ENCODE data around the gene ZDHHC11.
"Not testable (repeated sequence)": the region's sequence is repeated elsewhere in the genome, so short reads cannot be mapped to it uniquely, and the experiment has no call there.

Gene ZDHHC11

DNA sequence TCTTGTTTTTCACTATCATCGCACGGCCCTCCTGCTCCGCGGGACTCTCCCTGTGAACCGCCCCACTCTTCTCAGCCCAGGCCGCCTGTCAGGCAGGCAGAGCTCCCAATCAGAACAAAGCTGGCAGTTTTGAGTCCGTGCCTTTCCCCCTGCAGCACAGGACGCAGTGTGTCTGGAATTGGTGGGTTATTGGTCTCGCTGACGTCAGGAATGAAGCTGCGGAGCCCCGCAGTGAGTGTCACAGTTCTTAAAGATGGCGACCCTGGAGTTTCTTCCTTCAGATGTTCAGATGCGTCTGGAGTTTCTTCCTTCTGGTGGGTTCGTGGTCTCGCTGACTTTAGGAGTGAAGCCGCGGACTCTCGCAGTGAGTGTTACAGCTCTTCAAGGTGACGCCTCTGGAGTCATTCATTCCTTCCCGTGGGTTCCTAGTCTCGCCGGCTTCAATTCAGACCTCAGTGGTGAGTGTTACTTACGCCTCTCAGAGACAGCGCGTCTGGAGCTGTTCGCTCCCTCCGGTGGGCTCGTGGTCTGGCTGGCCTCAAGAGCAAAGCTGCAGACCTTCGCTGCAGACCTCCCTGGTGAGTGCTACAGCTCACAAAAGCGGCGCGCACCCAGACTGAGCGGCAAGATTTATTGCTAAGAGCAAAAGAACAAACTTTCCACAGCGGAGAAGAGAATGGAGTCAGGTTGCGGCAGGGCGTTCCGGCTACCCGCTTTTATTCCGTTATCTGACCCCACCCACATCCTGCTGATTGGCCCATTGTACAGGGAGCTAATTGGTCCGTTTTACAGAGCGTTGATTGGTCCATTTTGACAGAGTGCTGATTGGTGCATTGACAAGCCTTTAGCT is 73.7 kb downstream of the ZDHHC11 start:
- no peak for DNase-seq (ENCODE audit: low spot score)

DNA sequence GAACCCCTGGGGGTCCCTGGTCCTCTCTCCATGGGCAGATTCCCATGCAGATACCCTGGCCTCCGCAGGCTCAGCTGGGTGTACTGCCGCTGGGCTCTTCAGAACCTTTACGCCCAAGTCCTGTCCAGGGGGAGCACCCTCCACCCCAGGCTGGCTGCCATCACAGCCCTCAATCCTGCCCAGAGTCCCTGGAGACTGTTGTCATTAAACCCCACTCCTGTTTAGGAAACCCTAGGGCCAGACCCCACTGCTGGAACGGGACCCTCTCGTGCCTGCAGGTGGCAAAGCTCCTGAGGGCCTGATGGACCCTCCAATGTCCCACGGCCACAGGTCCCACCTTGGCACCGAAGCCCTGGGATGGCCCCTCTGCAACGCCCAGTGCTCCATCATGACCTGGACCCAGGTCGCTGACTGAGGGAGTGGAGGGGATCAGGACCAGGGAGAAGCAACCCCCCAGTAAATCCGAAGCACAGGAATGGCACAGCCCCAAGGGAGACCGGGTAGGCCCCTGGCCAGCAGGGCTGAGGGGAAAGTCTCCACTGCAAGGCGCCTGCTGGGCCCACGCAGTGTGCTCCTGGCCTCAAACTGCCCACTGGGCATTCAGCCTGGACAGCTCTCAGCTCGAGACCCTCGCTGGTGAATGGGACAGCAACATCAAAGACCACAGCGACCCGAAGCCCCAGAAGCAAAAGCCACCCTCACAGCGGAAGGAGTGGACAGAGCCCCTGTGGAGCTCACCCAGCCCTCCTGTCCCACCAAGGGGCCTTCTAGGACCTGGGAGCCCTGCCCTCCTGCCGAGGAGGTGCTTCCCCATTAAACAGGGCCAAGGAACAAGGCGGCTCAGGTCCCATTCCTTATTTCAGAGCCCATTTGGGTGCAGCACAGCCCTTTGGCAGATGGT is 74.6 kb downstream of the ZDHHC11 start:
- DNase-seq (ENCODE audit: low spot score): no peak

DNA sequence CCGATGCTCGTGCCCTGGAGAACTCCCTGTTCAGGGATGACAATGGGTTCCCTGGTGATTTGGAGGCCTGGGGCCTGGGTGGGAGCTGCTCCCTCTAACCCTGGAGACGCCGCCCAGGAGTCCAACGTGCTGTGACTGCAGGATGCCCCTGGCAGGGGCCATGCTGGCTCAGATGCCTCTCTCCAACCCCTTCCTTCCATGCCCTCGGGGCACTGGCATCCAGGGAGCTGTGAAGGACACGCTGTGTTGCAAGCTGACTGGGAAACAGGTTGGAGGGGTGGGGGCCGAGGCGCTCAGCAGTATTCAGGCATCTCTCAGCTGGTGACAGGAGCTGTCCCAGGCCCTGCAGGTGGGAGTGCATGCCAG is 75.2 kb downstream of the ZDHHC11 start:
- DNase-seq (ENCODE audit: low spot score): not testable (repeated sequence)

DNA sequence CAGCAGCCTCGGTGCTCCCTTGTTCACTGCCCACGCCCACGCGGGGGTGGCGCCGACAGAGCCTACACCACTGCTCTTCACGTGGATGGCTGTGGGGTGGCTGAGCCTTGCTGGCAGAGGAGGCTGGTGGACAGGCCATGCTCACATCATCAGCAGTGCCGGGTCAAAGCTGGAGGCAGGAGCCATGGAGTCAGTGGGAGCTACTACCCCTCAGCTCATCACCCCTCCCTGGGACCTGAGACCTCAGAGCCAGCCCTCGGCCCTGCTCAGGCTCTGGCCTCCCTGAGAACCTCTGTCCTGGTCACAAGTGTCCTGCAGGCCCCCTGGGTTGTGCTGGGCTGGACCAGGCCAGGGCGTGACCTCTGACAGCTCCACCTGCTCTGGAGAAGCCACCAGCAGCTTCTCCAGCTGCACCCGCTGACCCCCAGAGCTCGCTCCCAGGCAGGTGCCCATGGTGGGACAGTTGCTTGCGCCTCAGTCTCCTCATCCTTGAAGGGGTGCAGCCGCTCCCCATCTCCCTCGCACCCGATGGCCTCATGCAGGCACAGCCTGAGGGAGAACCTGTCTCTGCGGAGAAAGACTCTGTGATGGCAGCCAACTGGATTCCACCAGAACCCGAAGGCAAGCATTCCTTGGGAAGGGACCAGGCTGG is 75.8 kb downstream of the ZDHHC11 start:
- DNase-seq (ENCODE audit: low spot score): not testable (repeated sequence)

DNA sequence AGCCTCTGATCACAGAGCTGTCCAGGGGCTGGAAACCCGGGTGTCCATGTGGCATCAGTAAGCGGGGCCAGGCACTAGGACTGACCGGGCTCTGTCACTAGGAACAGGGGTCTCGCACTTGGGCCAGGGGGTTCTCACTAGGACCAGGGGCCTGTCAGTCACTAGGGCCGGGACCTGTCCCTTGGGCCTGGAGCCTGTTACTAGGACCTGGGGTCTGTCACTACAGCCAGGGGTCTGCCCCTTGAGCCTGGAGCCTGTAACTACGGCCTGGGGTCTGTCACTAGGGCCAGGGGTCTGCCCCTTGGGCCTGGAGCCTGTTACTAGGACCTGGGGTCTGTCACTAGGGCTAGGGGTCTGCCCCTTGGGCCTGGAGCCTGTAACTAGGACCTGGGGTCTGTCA is 76.5 kb downstream of the ZDHHC11 start:
- not testable (repeated sequence) for DNase-seq (ENCODE audit: low spot score)

DNA sequence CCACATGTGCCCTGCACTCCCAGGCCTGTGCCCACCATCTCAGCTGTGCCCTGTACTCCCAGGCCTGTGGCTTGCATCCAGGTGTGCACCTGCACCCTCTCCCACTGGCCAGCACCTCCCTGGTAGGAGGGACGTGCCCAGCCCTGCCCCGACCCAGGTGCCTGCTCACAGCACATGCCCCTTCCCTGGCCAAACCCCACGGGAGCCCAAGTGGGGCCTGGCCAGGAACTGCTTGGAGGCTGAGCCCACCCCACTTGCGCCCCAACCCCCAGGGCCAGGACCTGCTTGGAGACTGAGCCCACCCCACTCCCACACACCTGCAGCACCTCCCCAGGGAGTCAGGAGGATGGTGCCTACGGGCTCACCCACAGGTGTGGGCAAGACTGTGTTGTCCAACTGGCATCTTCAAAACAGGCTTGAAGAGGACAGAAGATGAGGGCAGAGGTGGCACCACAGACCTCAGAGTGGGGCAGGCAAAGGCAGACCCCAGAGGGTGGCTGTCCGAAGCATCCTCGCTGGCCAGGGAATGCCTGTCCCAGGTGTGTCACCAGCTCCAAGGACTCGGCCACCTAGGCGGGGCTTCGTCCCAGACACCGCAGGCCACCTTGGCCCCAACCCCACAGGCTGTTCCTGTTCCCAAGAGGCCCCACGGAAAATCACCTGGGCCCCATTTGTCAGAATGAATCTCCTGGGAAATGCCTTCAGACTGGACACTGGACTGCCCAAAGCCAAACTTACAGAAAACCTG is 77.1 kb downstream of the ZDHHC11 start:
- DNase-seq (ENCODE audit: low spot score): no peak

DNA sequence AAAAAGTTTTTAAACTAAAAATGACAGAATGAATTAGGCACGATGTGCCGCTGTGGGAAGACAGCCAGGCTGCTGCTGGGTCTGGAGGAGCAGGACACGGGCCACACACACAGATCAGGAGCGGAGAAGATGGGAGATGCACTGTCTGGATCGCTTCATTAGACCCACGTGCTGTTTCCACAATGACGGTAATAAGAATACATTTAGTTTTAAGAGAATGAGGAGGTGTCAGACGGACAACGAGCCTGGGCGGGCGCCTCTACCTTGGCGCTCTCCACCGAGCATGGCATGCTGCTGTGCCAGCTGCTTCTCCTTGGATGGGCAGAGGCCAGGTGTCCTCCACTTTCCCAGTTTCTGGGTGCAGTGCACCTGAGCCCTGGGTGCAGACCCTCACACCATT is 77.9 kb downstream of the ZDHHC11 start:
- DNase-seq (ENCODE audit: low spot score): not testable (repeated sequence)

DNA sequence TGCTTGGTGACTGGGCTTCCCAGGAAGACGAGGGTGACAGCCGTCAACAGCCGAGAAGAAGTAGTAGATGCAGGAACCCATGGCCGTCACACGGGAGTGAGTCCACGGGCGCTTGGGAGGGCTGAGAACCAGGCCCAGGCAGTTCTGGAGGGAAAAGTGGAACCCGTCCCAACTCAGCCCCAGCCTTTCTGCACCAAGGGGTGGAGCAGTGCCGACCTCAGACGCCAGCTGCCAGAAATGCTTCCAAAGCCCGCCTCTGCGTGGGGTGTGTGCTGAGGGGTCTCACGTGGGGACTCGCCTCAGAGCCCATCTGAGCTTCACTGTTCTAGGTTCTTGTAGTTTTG is 78.3 kb downstream of the ZDHHC11 start:
- not testable (repeated sequence) for DNase-seq (ENCODE audit: low spot score)

DNA sequence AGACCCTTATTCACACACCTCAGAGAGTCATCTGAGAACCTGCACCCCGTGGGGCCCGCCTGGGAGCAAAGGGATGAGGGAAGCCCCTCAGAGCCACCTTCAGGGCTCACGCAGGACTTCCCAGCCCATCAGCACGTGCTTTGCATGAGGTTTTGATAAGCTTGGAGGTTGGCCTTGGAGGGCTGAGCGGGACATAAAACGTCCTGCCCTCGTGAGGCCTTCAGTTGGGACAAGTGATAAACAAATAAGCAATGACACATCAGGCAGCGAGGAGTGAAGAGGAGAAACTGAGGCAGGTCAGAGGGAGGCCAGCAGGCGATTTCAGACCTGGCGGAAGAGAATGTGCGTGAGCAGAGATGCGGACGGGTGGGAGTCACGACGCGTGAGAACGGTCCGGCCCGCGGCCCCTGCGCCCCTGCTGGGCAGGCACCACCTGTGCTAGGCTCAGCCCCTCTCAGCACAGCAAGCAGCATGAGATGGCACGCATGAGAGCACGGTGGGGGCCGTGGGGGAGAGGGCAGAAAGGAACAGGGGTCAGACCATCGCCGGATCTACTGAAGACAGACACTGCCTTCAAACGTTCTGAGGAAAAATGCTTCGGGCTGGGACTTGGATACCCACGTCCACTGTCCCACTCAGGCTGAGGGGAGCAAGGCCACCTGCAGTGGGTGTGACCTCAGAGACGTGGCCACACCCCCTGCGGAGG is 78.8 kb downstream of the ZDHHC11 start:
- DNase-seq (ENCODE audit: low spot score): not testable (repeated sequence)

DNA sequence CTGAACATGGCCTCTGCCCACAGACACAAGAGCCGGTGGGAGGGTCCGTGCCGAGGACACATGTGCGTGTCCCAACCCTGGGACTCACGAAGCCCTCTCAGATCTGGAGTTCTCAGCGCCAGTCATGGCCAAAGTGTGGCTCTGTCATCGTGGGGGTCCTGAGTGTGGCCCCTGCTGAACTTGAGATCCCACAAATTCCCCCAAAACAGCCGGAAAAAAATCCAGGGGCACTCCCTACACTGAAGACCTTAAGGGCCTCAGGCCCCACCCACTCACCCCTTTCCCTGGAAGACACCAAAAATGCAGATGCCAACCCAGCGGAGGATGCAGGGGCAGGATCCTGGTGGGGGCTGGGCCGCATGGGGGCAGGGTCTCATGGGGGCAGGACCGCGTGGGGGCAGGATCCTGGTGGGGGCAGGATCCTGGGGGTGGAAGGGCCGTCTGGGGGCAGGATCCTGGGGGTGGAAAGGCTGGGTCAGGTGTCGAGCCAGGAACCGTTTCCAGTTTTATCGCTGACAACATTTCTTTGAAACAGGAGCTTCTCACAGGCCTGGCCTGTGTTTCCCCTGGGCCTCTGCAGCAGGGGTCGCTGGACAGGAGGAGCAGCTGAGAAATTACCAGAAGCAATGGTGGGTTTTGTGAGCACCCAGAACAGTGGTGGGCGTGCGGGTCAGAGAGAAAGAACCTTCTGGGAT is 79.6 kb downstream of the ZDHHC11 start:
- DNase-seq (ENCODE audit: low spot score): not testable (repeated sequence)

DNA sequence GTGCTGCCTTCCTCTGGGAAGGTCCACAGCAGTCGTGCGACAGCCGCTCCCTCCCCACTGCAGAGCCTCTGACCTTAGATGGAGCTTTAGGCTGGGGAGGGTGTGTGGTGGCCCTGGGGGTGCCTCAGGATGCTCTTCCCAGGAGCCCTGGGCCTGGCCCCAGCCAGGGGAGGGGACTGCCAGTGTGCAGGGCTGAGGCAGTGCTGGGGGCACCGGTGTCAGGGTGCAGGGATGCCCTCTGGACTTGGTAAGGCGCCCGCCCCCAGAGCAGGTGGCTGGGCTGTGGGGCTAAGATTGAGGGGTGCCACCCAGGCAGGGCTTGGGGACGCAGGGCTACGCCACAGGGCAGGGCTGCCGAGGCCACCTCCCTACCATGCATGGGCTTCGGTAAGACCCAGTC is 80.2 kb downstream of the ZDHHC11 start:
- not testable (repeated sequence) for DNase-seq (ENCODE audit: low spot score)

DNA sequence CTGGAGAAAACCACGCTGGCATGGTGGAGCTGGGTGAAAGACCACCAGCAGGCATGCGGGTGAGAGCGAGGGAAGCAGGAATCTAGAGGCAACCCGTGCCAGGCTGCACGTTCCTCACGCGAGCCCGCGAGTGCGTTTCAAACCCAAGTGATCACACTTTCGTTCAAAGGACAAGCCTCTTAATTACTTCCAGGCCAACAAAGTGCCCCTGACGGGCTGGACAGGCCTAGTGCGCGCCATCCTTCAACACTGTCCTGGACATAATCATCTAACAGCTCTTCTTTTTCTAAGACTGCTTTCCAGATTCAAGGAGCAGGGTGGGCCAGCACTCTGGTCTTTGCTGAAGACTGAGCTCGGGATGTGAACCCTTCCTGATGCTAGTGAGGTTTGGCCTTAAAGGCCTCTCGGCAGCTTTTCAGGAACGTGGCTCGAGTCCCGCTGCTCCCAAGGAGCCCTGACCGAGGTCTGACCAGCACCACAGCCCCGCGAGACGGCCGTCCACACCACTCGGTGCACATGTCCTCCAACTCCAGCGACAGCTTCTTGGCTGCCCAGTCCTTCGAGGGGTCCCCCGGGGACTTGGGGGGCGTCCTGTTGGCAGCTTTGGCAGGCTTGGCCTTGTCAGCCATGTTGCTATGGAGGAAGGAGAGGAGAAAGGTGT is 81.2 kb downstream of the ZDHHC11 start:
- not testable (repeated sequence) for DNase-seq (ENCODE audit: low spot score)

DNA sequence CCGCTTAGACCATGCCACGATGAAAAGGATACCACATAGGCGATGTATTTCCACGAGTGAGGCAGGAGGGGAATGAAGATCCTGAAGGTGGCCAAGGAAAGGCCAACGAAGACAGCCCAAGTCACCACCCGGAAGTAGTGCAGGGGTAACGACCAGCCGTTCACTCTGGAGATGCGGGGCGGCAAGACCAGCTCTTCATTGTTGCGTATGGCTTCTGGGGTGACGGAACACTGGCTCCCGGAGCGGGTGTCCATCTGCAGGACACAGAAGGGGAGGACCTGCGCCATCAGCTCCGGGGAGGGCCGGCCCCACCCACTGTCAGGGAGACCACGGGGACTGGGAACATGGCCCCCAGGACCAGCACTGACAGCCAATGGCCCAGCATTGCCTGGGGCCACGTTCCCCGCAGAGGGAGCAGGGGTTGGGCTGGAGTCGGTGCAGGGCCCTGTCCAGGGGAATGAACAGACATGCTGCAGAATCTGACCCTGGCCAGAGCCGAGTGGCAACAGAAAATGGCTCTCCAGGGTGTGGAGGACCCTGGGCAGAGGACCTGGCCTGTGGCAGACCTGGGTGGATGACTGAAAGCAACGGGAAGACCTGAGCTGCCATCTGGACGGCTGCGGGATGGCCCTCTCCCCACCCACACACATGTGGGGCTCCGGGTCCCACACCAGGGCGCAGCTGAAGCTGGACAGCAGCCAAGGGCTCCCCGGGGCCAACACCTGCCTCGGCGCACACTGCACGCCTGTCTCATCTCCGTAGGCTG is 83.9 kb downstream of the ZDHHC11 start:
- peak; percentile 10 for DNase-seq (ENCODE audit: low spot score)

DNA sequence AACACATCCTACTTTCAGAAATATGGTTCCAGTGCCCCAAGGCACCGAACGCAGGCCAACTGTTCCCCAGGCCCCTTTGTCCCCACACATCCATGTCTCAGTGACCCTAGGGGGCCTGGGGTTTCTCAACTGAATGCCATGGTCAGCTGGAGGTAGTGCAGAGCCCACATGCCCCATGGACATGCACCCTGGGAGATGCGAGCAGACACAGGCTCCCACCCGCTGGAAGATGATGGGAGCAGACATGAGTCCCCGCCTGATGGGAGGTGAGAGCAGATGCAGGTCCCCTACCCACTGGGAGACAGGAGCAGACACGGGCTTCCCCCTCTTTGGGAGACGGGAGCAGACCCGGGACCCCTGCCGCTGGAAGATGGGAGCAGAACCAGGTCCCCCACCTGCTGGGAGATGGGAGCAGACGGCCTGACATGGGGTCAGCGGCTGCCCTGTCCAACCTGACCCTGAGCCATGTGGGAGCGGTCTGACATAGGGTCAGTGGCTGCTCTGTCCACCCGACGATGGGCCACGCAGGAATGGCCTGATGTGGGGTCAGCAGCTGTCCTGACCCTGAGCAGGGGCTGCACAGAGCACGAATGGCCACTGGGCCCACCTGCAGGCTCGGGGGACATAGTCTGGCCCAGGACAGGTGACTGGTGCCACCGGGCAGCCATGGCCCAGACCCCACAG is 84.7 kb downstream of the ZDHHC11 start:
- peak; percentile 3 for DNase-seq (ENCODE audit: low spot score)

DNA sequence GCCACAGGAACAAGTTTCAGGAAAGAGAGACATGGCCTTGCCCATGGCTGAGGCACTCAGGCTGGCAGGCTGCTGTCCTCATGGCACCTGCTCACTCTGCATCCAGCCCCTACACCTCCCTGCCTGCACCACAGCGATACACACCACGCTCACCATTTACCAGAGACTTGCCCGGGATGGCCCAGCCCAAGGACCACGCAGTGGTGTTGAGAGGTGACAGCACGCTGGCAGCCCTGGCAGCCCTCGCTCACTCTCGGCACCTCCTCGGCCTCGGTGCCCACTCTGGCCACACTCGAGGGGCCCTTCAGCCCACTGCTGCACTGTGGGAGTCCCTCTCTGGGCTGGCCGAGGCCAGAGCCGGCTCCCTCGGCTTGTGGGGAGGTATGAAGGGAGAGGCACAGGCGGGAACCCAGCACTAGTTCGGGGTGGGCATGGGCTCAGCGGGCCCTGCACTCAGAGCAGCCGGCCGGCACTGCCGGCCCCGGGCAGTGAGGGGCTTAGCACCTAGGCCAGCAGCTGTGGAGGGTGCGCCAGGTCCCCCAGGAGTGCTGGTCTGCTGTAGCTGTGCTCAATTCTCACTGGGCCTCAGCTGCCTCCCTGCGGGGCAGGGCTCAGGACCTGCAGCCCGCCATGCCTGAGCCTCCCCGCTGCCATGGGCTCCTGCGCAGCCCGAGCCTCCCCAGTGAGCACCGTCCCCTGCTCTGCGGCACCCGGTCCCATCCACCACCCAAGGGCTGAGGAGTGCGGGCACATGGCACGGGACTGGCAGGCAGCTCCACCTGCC is 86.6 kb downstream of the ZDHHC11 start:
- no peak for DNase-seq (ENCODE audit: low spot score)

DNA sequence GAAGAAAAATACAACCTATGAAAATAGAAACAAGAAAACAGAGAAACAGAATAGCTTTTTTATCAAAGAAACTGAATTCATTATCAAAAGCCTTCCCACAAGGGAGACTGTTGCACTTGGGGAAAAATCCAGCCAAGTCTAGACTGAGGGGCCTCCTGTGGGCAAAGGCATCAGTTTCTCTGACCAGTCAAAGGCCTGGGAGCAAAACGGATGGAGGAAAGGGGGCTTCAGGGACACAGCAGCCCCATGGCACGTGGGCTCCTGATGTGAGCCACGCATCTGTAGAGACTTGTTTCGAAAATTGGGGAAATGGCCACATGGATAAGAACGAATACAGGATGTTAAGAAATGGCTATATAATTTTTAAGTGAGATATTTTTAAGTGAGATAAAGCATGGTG is 87.4 kb downstream of the ZDHHC11 start:
- no peak for DNase-seq (ENCODE audit: low spot score)

DNA sequence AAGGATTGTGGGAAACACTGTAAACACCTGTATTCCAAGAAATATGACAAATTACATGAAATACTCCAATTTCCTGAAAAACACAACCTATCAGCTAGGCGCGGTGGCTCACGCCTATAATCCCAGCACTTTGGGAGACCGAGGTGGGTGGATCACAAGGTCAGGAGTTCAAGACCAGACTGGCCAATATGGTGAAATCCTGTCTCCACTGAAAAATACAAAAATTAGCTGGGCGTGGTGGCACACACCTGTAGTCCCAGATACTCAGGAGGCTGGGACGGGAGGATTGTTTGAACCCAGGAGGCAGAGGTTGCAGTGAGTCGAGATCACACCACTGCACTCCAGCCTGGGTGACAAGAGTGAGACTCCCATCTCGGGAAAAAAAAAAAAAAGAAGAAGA is 87.8 kb downstream of the ZDHHC11 start:
- DNase-seq (ENCODE audit: low spot score): not testable (repeated sequence)

Data from Ammon's horn (tissue), 1 donor.